ENCODE measurements around the gene CTXND2. TPM values are rescaled to one million over a fixed set of nuclear protein-coding genes. Genes with fewer than 3 reads are reported as not detected.

Gene CTXND2
- polyA plus RNA-seq, 3 donors = not detected

DNA sequence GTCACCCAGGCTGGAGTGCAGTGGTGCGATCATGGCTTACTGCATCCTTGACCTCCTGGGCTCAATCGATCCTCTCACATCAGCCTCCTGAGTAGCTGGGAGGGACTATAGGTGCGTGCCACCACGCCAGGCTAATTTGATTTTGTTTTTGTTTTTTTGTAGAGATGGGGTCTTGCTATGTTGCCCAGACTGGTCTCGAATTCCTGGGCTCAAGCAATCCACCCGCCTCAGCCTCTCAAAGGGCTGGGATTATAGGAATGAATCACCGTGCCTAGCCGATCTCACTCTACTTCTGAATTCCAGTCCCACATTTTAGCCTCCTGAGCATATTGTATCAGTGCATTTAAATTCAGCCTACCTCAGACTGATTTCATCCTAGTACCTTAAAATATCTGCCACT lies 1.8 kb downstream of the CTXND2 start:
- no peaks in the 10 kb centered on the region for H3K27me3 ChIP-seq (ENCODE audit: control insufficient read depth in 2 of 2, insufficient read depth in 2 of 2, low read length in 2 of 2)
- H3K9me3 ChIP-seq (replicated peaks in 1 of 2; ENCODE audit: control insufficient read depth in 1 of 2, insufficient read depth in 1 of 2, low read length in 2 of 2) = no peaks in the 10 kb centered on the region
- Mint-ChIP-seq H3K27me3 (ENCODE audit: low read depth in 3 of 3) (peaks cover 3 to 5% (median 3%) of the 10 kb centered on the region in 3 donors), H3K9me3 (peaks cover 0 to 2% (median 0%) of the 10 kb centered on the region in 7 donors), H3K4me3 (no peak overlapping the region), H3K36me3 (no peaks in the 10 kb centered on the region), H3K27ac (no peak overlapping the region), H3K4me1 (peaks cover 11% of the 10 kb centered on the region)
- H4K20me1 ChIP-seq (ENCODE audit: insufficient read depth, low read length) = no peaks in the 10 kb centered on the region
- no peaks in the 10 kb centered on the region for H3K36me3 ChIP-seq (replicated peaks in 1 of 2; ENCODE audit: control insufficient read depth in 1 of 2, insufficient read depth in 2 of 2, low read length in 2 of 2)
- H3K4me2 ChIP-seq (replicated peaks; ENCODE audit: extremely low read depth, low read length, poor library complexity, severe bottlenecking) = no peak overlapping the region
- H3K4me1 ChIP-seq (ENCODE audit: control insufficient read depth in 1 of 2, insufficient read depth in 2 of 2, low read length in 2 of 2) = no peaks in the 10 kb centered on the region
- H3K27ac ChIP-seq (ENCODE audit: low read depth in 1 of 2, low read length in 2 of 2) = no peak overlapping the region
- intact Hi-C loops (cut with micrococcal nuclease) = no loop called here
- no peak overlapping the region for H3K4me3 ChIP-seq (replicated peaks in 1 of 3; ENCODE audit: low read depth in 2 of 3, low read length in 3 of 3)
- 100% methylated on average over 6 of the region's 8 CpGs for WGBS (ENCODE audit: insufficient coverage)
- H2AFZ ChIP-seq (ENCODE audit: insufficient read depth, low read depth, low read length, poor library complexity, severe bottlenecking) = no peak overlapping the region
- no peaks in the 10 kb centered on the region for H3K79me2 ChIP-seq (ENCODE audit: insufficient read depth, low read length)
- no peak for DNase-seq
- no peak overlapping the region for H3K9ac ChIP-seq (ENCODE audit: insufficient read depth, low read length, poor library complexity, severe bottlenecking)
- TF ChIP-seq CTCF (IDR thresholded peaks at IDR 0.05) = no peak

DNA sequence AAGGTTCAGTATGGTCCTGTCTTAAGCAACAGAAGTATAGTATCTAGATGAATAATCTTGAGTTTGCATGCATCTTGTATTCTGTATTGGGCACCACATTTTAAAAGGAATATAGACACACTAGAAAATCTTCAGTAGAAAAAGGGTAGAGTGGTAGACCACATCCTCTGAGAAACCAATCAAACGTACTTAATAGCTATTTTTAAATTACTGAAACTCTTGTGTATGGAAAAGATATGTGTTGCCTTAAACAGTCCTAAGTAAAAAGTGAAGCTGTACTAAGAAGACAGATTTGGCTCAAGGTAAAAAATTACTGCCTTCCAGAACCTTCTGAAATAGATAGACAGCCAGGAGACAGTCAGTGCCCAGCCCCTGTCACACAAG lies 3.1 kb downstream of the CTXND2 start:
- intact Hi-C loops (cut with micrococcal nuclease) = no loop called here
- no peaks in the 10 kb centered on the region for H3K27me3 ChIP-seq (ENCODE audit: control insufficient read depth in 2 of 2, insufficient read depth in 2 of 2, low read length in 2 of 2)
- H3K4me2 ChIP-seq (replicated peaks; ENCODE audit: extremely low read depth, low read length, poor library complexity, severe bottlenecking) = no peak overlapping the region
- H3K9ac ChIP-seq (ENCODE audit: insufficient read depth, low read length, poor library complexity, severe bottlenecking) = no peak overlapping the region
- no peaks in the 10 kb centered on the region for H3K36me3 Mint-ChIP-seq
- no peaks in the 10 kb centered on the region for H4K20me1 ChIP-seq (ENCODE audit: insufficient read depth, low read length)
- H3K36me3 ChIP-seq (replicated peaks in 1 of 2; ENCODE audit: control insufficient read depth in 1 of 2, insufficient read depth in 2 of 2, low read length in 2 of 2) = no peaks in the 10 kb centered on the region
- H3K9me3 ChIP-seq (replicated peaks in 1 of 2; ENCODE audit: control insufficient read depth in 1 of 2, insufficient read depth in 1 of 2, low read length in 2 of 2) = no peaks in the 10 kb centered on the region
- no peak for TF ChIP-seq CTCF (IDR thresholded peaks at IDR 0.05)
- no peak overlapping the region for H3K4me3 Mint-ChIP-seq
- H3K4me1 ChIP-seq (ENCODE audit: control insufficient read depth in 1 of 2, insufficient read depth in 2 of 2, low read length in 2 of 2) = no peaks in the 10 kb centered on the region
- H3K4me3 ChIP-seq (replicated peaks in 1 of 3; ENCODE audit: low read depth in 2 of 3, low read length in 3 of 3) = no peak overlapping the region
- no peak overlapping the region for H2AFZ ChIP-seq (ENCODE audit: insufficient read depth, low read depth, low read length, poor library complexity, severe bottlenecking)
- H3K27ac Mint-ChIP-seq = no peak overlapping the region
- H3K27me3 Mint-ChIP-seq (ENCODE audit: low read depth in 3 of 3) = peaks cover 3 to 5% (median 3%) of the 10 kb centered on the region in 3 donors
- peaks cover 11% of the 10 kb centered on the region for H3K4me1 Mint-ChIP-seq
- no peak overlapping the region for H3K27ac ChIP-seq (ENCODE audit: low read depth in 1 of 2, low read length in 2 of 2)
- H3K79me2 ChIP-seq (ENCODE audit: insufficient read depth, low read length) = no peaks in the 10 kb centered on the region
- H3K9me3 Mint-ChIP-seq = peaks cover 0 to 2% (median 0%) of the 10 kb centered on the region in 7 donors
- WGBS (ENCODE audit: insufficient coverage) = no CpG with 5 or more reads among the region's 1 CpG
- no peak for DNase-seq
